Measurements from ENCODE around the gene PRKAA1.
A peak's percentile ranks its signal among the peaks of the same experiment; 100 is the strongest.

DNA sequence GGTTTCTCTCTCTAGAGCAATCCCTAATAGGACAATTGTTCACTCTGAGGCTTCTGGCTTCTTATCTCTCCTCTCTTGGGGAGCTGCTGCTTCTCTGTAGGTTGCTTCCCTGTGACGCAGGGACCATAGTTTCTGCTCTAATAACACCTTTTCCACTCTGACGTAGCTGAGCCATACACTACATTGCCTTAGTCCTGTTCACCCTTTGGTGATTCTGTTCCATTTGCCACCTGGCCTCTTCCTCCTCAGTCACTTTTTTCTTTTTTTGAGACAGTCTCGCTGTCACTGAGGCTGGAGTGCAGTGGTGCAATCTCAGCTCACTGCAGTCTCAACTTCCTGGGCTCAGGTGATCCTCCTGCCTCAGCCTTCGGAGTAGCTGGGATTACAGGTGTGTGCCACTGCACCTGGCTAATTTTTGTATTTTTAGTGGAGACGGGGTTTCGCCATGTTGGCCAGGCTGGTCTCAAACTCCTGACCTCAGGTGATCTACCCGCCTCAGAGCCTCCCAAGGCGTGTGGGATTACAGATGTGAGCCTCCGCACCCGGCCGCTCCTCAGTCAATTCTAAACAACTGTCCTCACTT, 27.4 kb upstream of the PRKAA1 start:
- TF ChIP-seq POLR2A (IDR thresholded peaks at IDR 0.05; ENCODE audit: low read depth, low read length) (peak; percentile 57), POLR2AphosphoS5 (IDR thresholded peaks at IDR 0.05; ENCODE audit: low read depth, low read length) (peak; percentile 64; the same call in 1 of the 2 replicates)

Data from GM12892 (cell line).